Thyroid gland (tissue), 4 donors: ENCODE measurements around the gene LILRB2.
"Not testable (repeated sequence)": the region's sequence is repeated elsewhere in the genome, so short reads cannot be mapped to it uniquely, and the experiment has no call there.

ENCODE experiments used
- POLR2A ChIP-seq, 2 donors: fragments of 450-650 bp; IDR thresholded peaks; one replicate each; pipeline ENCODE4 v1.6.1; 2017; ENCODE audit warnings: antibody characterized with exemption in 2 of 2, mild to moderate bottlenecking in 2 of 2, moderate library complexity in 1 of 2
- TF ChIP-seq, protein P1 (sequence below), 6 experiments: fragments of 200-600 bp in 3 of 6; fragments of 450-650 bp in 3 of 6; sonication (generic) in 3 of 6; IDR thresholded peaks; one replicate each; pipeline ENCODE4 v1.5.1; 2016 to 2019; ENCODE audit warnings: antibody characterized with exemption in 6 of 6, mild to moderate bottlenecking in 2 of 6, inconsistent platforms in 1 of 6, moderate library complexity in 1 of 6

DNA sequence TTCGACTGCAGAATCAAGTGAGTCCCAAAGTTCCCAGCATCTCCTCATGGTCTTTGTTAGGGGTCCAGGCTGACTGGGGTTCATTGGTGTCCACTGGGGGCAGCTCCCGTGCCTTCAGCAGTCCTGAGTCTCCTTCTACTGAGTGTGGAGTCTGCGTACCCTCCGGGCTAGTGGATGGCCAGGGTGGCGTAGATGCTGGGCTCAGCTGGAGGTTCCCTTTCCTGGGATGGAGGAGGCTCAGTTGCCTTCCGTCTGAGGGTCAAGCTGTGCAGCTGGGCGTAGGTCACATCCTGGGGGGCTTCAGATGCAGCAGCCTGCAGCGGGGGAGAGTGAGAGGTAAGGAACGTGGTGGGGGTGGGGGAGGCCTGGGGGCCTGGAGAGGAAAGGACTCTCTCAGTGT lies 6.4 kb downstream of the LILRB2 start:
- TF ChIP-seq, protein P1, sequence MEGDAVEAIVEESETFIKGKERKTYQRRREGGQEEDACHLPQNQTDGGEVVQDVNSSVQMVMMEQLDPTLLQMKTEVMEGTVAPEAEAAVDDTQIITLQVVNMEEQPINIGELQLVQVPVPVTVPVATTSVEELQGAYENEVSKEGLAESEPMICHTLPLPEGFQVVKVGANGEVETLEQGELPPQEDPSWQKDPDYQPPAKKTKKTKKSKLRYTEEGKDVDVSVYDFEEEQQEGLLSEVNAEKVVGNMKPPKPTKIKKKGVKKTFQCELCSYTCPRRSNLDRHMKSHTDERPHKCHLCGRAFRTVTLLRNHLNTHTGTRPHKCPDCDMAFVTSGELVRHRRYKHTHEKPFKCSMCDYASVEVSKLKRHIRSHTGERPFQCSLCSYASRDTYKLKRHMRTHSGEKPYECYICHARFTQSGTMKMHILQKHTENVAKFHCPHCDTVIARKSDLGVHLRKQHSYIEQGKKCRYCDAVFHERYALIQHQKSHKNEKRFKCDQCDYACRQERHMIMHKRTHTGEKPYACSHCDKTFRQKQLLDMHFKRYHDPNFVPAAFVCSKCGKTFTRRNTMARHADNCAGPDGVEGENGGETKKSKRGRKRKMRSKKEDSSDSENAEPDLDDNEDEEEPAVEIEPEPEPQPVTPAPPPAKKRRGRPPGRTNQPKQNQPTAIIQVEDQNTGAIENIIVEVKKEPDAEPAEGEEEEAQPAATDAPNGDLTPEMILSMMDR (IDR thresholded peaks at IDR 0.05) = not testable (repeated sequence)
- not testable (repeated sequence) for TF ChIP-seq POLR2A (IDR thresholded peaks at IDR 0.05)
